Osteoblast (primary cell): Measurements from ENCODE around the gene NAA25. TPM values are rescaled to one million over a fixed set of nuclear protein-coding genes. Genes with fewer than 3 reads are reported as not detected.
A peak's percentile ranks its signal among the peaks of the same experiment; 100 is the strongest.

Experiments
- DNase-seq: peaks from one replicate; pipeline ENCODE4 v3.0.0; 2011; ENCODE audit warnings: low spot score, mixed read lengths; ENCODE audit not compliant: insufficient read length; ENCODE audit errors: missing footprints
- H2AFZ ChIP-seq: 2 replicates; pipeline ENCODE4 v1.6.0; 2011; ENCODE audit warnings: mild to moderate bottlenecking, low read length
- H3K27ac ChIP-seq: 2 replicates; pipeline ENCODE4 v1.5.1; 2011; ENCODE audit warnings: mild to moderate bottlenecking, low read depth, low read length, moderate library complexity
- H3K27me3 ChIP-seq: 2 replicates; pipeline ENCODE4 v1.6.0; 2012; ENCODE audit warnings: mild to moderate bottlenecking, control low read depth, inconsistent platforms, low read length, moderate library complexity; ENCODE audit not compliant: insufficient read depth
- H3K36me3 ChIP-seq: 2 replicates; pipeline ENCODE4 v1.5.1; 2011; ENCODE audit warnings: mild to moderate bottlenecking, low read length, control low read depth, moderate library complexity; ENCODE audit not compliant: insufficient read depth
- H3K4me1 ChIP-seq: 2 replicates; pipeline ENCODE4 v1.5.1; 2011; ENCODE audit warnings: mild to moderate bottlenecking, low read length, control low read depth, moderate library complexity; ENCODE audit not compliant: insufficient read depth
- H3K4me2 ChIP-seq: 2 replicates; pipeline ENCODE4 v1.6.0; 2011; ENCODE audit warnings: mild to moderate bottlenecking, low read length; ENCODE audit not compliant: insufficient read depth
- H3K4me3 ChIP-seq: fragments of 200-600 bp; sonication (generic); 3 replicates; pipeline ENCODE4 v1.5.1; 2012; ENCODE audit warnings: mild to moderate bottlenecking, low read length, inconsistent platforms; ENCODE audit not compliant: insufficient read depth
- H3K79me2 ChIP-seq: 2 replicates; pipeline ENCODE4 v1.6.0; 2012; ENCODE audit warnings: mild to moderate bottlenecking, low read length, control low read depth, inconsistent platforms; ENCODE audit not compliant: insufficient read depth
- H3K9me3 ChIP-seq: 2 replicates; pipeline ENCODE4 v1.5.1; 2011; ENCODE audit warnings: low read depth, low read length, control low read depth
- H4K20me1 ChIP-seq: 2 replicates; pipeline ENCODE4 v1.6.0; 2012; ENCODE audit warnings: mild to moderate bottlenecking, low read length, control low read depth; ENCODE audit not compliant: insufficient read depth
- total RNA-seq: library from RNA; depleted of rRNA; stranded (reverse); fragments of >200 nt; gene quantifications from 2 replicates; pipeline ENCODE4 v1.2.3, GENCODE V29; 2012
- TF ChIP-seq, protein P1 (sequence below): IDR thresholded peaks from 2 replicates; pipeline ENCODE4 v1.5.1; 2011; ENCODE audit warnings: mild to moderate bottlenecking, low read depth, low read length, moderate library complexity; ENCODE audit errors: extremely low read depth

The NAA25 gene
- total RNA-seq, 1 donor: 20.6 TPM

DNA sequence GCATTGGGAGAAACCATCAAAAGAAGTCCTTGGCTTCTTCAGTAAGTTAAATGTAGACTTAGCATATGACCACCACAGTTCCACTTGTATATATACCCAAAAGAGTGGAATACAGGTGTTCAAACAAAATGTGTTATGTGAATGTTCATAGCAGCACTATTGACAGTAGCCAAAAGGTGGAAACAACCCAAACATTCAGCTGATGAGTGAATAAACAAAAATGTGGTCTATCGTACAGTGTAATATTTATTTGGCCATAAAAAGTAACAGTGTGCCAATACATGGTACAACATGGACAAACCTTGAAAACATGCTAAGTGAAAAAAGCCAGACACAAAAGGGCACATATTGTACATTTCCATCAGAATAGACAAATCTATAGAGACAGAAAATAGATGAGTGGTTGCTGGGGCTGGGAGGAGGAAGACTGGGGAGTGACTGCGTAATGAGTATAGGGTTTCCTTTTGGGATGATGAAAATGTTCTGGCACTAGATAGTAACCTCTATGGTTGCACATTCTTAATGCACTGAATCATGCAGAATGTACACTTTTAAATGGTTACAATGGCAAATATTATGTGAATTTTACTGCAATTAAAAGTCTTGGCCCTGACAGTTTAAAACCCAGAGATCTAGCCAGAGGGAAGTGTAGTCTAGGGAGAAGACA lies 89.9 kb downstream of the NAA25 start:
- Histone ChIP-seq H3K4me3 (no peak overlapping the region), H3K4me1 (peaks cover 20% of the 10 kb centered on the region), H3K79me2 (peaks cover 91% of the 10 kb centered on the region), H2AFZ (no peak overlapping the region), H3K9me3 (no peaks in the 10 kb centered on the region), H3K27ac (peak overlapping the region; percentile 57), H3K36me3 (peaks cover 31% of the 10 kb centered on the region), H4K20me1 (peaks cover 24% of the 10 kb centered on the region), H3K27me3 (no peaks in the 10 kb centered on the region), H3K4me2 (peak overlapping the region; percentile 53)
- DNase-seq: peak; percentile 86
- TF ChIP-seq, protein P1, sequence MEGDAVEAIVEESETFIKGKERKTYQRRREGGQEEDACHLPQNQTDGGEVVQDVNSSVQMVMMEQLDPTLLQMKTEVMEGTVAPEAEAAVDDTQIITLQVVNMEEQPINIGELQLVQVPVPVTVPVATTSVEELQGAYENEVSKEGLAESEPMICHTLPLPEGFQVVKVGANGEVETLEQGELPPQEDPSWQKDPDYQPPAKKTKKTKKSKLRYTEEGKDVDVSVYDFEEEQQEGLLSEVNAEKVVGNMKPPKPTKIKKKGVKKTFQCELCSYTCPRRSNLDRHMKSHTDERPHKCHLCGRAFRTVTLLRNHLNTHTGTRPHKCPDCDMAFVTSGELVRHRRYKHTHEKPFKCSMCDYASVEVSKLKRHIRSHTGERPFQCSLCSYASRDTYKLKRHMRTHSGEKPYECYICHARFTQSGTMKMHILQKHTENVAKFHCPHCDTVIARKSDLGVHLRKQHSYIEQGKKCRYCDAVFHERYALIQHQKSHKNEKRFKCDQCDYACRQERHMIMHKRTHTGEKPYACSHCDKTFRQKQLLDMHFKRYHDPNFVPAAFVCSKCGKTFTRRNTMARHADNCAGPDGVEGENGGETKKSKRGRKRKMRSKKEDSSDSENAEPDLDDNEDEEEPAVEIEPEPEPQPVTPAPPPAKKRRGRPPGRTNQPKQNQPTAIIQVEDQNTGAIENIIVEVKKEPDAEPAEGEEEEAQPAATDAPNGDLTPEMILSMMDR: no peak

GRCh38 chr12:112017041-112017440 lies 91.5 kb downstream of the NAA25 start:
- no peak overlapping the region for H3K27ac ChIP-seq
- TF ChIP-seq, protein P1: no peak
- DNase-seq: no peak

DNA sequence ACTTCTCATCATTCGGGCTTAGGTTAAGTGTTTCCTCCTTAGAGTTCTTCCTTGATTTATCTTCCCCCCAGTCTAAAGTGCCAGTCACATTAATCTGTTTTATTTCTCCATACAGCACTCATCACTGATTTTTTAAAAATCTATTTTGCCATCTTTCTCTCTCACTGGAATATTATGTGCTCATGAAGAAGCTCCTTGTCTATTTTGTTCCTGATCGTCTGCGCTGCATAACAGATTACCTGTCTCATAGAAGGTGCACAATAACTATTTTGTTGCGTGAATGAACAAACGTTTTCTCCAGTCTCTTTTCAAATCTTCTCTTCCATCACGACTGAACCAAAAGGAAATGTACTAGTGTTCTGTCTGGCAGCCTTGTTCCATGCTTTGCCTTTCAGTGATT lies 92.6 kb downstream of the NAA25 start:
- no peaks in the 10 kb centered on the region for H3K27me3 ChIP-seq
- TF ChIP-seq, protein P1: no peak
- peaks cover 24% of the 10 kb centered on the region for H4K20me1 ChIP-seq
- H3K36me3 ChIP-seq: peaks cover 10% of the 10 kb centered on the region
- peaks cover 32% of the 10 kb centered on the region for H3K4me1 ChIP-seq
- no peaks in the 10 kb centered on the region for H3K9me3 ChIP-seq
- H3K4me3 ChIP-seq: no peak overlapping the region
- H2AFZ ChIP-seq: no peak overlapping the region
- H3K4me2 ChIP-seq: no peak overlapping the region
- DNase-seq: no peak
- H3K27ac ChIP-seq: no peak overlapping the region
- H3K79me2 ChIP-seq: peaks cover 91% of the 10 kb centered on the region

More at GRCh38 chr12:112017041-112017440, 91.5 kb downstream of the NAA25 start:
- peaks cover 24% of the 10 kb centered on the region for H4K20me1 ChIP-seq
- no peaks in the 10 kb centered on the region for H3K9me3 ChIP-seq
- no peak overlapping the region for H2AFZ ChIP-seq
- H3K4me2 ChIP-seq: no peak overlapping the region
- H3K4me3 ChIP-seq: no peak overlapping the region
- peaks cover 17% of the 10 kb centered on the region for H3K36me3 ChIP-seq
- H3K27me3 ChIP-seq: no peaks in the 10 kb centered on the region
- peaks cover 92% of the 10 kb centered on the region for H3K79me2 ChIP-seq
- H3K4me1 ChIP-seq: peaks cover 28% of the 10 kb centered on the region

DNA sequence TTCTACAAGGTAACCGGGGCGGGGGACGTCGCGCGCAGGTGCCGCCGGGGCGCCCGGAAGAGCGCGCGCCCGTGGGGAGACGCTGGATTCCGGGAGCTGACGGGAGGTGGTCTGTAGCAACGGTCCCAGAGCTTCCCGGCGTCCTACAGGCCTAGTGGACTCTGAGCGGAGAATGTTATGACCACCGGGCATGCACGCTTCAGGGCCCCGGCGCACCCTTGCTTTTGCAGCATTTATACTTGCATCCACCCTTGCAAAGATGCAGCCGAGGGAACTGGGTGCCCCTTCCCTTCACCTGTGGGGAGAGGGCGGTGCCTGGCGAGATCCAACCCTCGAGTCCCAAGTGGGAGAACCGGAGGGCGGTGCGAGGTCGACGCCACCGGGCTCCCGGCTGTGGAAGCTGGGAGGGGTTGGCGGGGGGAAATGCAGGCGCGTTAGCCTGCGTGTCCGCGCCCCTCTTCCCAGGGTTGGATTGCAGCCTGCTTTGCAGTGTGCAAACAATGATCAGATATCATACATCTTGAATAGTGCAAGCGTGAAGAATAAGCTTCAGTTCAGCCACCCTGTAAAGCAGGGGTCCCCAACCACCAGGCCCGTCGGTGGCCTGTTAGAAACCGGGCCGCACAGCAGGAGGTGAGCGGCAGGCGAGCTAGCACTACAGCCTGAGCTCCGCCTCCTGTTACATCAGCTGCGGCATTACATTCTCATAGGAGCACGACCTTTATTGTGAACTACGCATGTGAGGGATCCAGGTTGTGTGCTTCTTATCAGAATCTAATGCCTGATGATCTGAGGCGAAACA lies 94.8 kb downstream of the NAA25 start:
- no peaks in the 10 kb centered on the region for H3K9me3 ChIP-seq
- peak overlapping the region; percentile 85 for H2AFZ ChIP-seq
- H3K27me3 ChIP-seq: no peaks in the 10 kb centered on the region
- H4K20me1 ChIP-seq: peaks cover 19% of the 10 kb centered on the region
- TF ChIP-seq, protein P1: no peak
- H3K4me1 ChIP-seq: peaks cover 24% of the 10 kb centered on the region
- peak overlapping the region; percentile 72 for H3K4me2 ChIP-seq
- DNase-seq: no peak
- peak overlapping the region; percentile 99 for H3K4me3 ChIP-seq
- peaks cover 70% of the 10 kb centered on the region for H3K79me2 ChIP-seq
- H3K36me3 ChIP-seq: no peaks in the 10 kb centered on the region
- H3K27ac ChIP-seq: peak overlapping the region; percentile 74
